Calu3 (cell line): Measurements from ENCODE around the gene ADAMTSL3. TPM values are rescaled to one million over a fixed set of nuclear protein-coding genes. Genes with fewer than 3 reads are reported as not detected.

Source experiments
- BruUV-seq: library from RNA; stranded (reverse); fragments of 400-500 nt; replicated peaks from 2 replicates; lab custom pipeline; 2021; lab: Mats Ljungman, UMichigan
- CTCF ChIA-PET: fragments of 300-600 bp; sonication (Branson Sonifier 250); formaldehyde crosslinking; loops from one replicate; lab custom pipeline; 2022; ENCODE audit warnings: antibody characterized with exemption; lab: Charles Lee
- DNase-seq: peaks from one replicate; pipeline ENCODE4 v3.0.0; 2022
- H3K27ac Mint-ChIP-seq: one replicate; pipeline ENCODE4 v1.8.0; 2022; ENCODE audit warnings: mixed read lengths; ENCODE audit not compliant: unreplicated experiment
- H3K27me3 Mint-ChIP-seq: one replicate; pipeline ENCODE4 v1.8.0; 2022; ENCODE audit warnings: mixed read lengths; ENCODE audit not compliant: unreplicated experiment
- H3K36me3 Mint-ChIP-seq: one replicate; pipeline ENCODE4 v1.8.0; 2022; ENCODE audit warnings: mild to moderate bottlenecking, moderate library complexity, mixed read lengths; ENCODE audit not compliant: insufficient read depth, unreplicated experiment
- H3K4me1 Mint-ChIP-seq: one replicate; pipeline ENCODE4 v1.8.0; 2022; ENCODE audit warnings: mild to moderate bottlenecking, low read depth, mixed read lengths; ENCODE audit not compliant: unreplicated experiment
- H3K4me3 Mint-ChIP-seq: one replicate; pipeline ENCODE4 v1.8.0; 2022; ENCODE audit warnings: mild to moderate bottlenecking, low read depth, moderate library complexity, mixed read lengths; ENCODE audit not compliant: unreplicated experiment
- H3K9me3 Mint-ChIP-seq: one replicate; pipeline ENCODE4 v1.8.0; 2022; ENCODE audit warnings: low read depth, mixed read lengths; ENCODE audit not compliant: unreplicated experiment
- CTCF ChIP-seq: fragments of 200-600 bp; IDR thresholded peaks from one replicate; pipeline ENCODE4 v1.8.0; 2022; ENCODE audit warnings: antibody characterized with exemption; ENCODE audit not compliant: unreplicated experiment
- intact Hi-C: fragments of 100-400 bp; cut with micrococcal nuclease; formaldehyde crosslinking; loops from one replicate; pipeline ENCODE4 v1.10.0; 2022; ENCODE audit not compliant: unreplicated experiment
- total RNA-seq: library from RNA; stranded (reverse); gene quantifications from 2 replicates; pipeline ENCODE4 v1.2.3, GENCODE V29; 2022

The ADAMTSL3 gene
- total RNA-seq, 1 experiment from 2014 or later: 2.4 TPM

- H3K4me1 Mint-ChIP-seq: peaks cover 8% of the 10 kb centered on the region
- no peak for DNase-seq
- peaks cover 2% of the 10 kb centered on the region for H3K9me3 Mint-ChIP-seq
- TF ChIP-seq CTCF: no peak
- CTCF ChIA-PET: no interaction called here
- no TSS peak for BruUV-seq
- intact Hi-C loops: no loop called here
- H3K27ac Mint-ChIP-seq: no peak overlapping the region
- no peak overlapping the region for H3K4me3 Mint-ChIP-seq
- no peaks in the 10 kb centered on the region for H3K36me3 Mint-ChIP-seq
- H3K27me3 Mint-ChIP-seq: no peaks in the 10 kb centered on the region
These were observed 132.4 kb downstream of the ADAMTSL3 start for GRCh38 chr15:83786336-83786735.

GRCh38 chr15:83793069-83793468, 139.1 kb downstream of the ADAMTSL3 start:
- no peaks in the 10 kb centered on the region for H3K9me3 Mint-ChIP-seq
- H3K27ac Mint-ChIP-seq: no peak overlapping the region
- CTCF ChIA-PET: interaction anchor here (0.6 kb wide), 1 partner anchor 1672 kb away, joined by 8 read pairs; no protein-coding TSS in a partner anchor
- intact Hi-C loops: no loop called here
- no peak for TF ChIP-seq CTCF
- H3K4me3 Mint-ChIP-seq: no peak overlapping the region
- H3K27me3 Mint-ChIP-seq: no peaks in the 10 kb centered on the region
- H3K4me1 Mint-ChIP-seq: peaks cover 8% of the 10 kb centered on the region
- no peaks in the 10 kb centered on the region for H3K36me3 Mint-ChIP-seq
- DNase-seq: no peak
- BruUV-seq: no TSS peak

- H3K4me3 Mint-ChIP-seq: no peak overlapping the region
- no peak for TF ChIP-seq CTCF
- H3K27ac Mint-ChIP-seq: no peak overlapping the region
- CTCF ChIA-PET: no interaction called here
- intact Hi-C loops: no loop called here
- H3K4me1 Mint-ChIP-seq: peaks cover 8% of the 10 kb centered on the region
- no peaks in the 10 kb centered on the region for H3K27me3 Mint-ChIP-seq
- no peaks in the 10 kb centered on the region for H3K36me3 Mint-ChIP-seq
- no peak for DNase-seq
- H3K9me3 Mint-ChIP-seq: no peaks in the 10 kb centered on the region
- BruUV-seq: no TSS peak
These were observed 140.3 kb downstream of the ADAMTSL3 start for GRCh38 chr15:83794209-83794608.

GRCh38 chr15:83809345-83809744, 155.4 kb downstream of the ADAMTSL3 start:
- Mint-ChIP-seq H3K27ac (no peak overlapping the region), H3K4me1 (no peaks in the 10 kb centered on the region), H3K36me3 (no peaks in the 10 kb centered on the region), H3K27me3 (no peaks in the 10 kb centered on the region), H3K9me3 (no peaks in the 10 kb centered on the region), H3K4me3 (no peak overlapping the region)
- CTCF ChIA-PET: no interaction called here
- no TSS peak for BruUV-seq
- intact Hi-C loops: no loop called here
- TF ChIP-seq CTCF: no peak
- no peak for DNase-seq
